Transverse colon (tissue), 4 donors: ENCODE measurements around the gene ABCC2. TPM values are rescaled to one million over a fixed set of nuclear protein-coding genes. Genes with fewer than 3 reads are reported as not detected.

Source experiments
- DNase-seq: peaks from one replicate; pipeline ENCODE4 v3.0.0-alpha.2; 2019
- H3K27ac ChIP-seq, 4 donors: fragments of 200-600 bp; sonication (generic); 2 replicates each; pipeline ENCODE4 v1.5.1; 2016 to 2018; ENCODE audit warnings: inconsistent platforms in 4 of 4
- H3K27me3 ChIP-seq: fragments of 200-600 bp; sonication (generic); 2 replicates; pipeline ENCODE4 v1.5.1; 2017; ENCODE audit warnings: inconsistent platforms
- H3K36me3 ChIP-seq, 4 donors: fragments of 200-600 bp; sonication (generic); 2 replicates each; pipeline ENCODE4 v1.5.1; 2017 to 2019; ENCODE audit warnings: inconsistent platforms in 4 of 4
- H3K4me1 ChIP-seq, 4 donors: fragments of 200-600 bp; sonication (generic); 2 replicates each; pipeline ENCODE4 v1.5.1; 2017 to 2020; ENCODE audit warnings: inconsistent platforms in 4 of 4
- H3K4me3 ChIP-seq, 4 donors: fragments of 200-600 bp; sonication (generic); 1 replicate in 1 of 4; 2 replicates in 3 of 4; pipeline versions ENCODE4 v1.5.1 to v1.6.1; 2017 to 2019; ENCODE audit warnings: inconsistent platforms in 4 of 4
- H3K9me3 ChIP-seq, 2 donors: fragments of 200-600 bp; sonication (generic); 2 replicates each; pipeline ENCODE4 v1.5.1; 2017 to 2019; ENCODE audit warnings: inconsistent platforms in 2 of 2
- CTCF ChIP-seq, 5 experiments: fragments of 200-600 bp in 3 of 5; fragments of 450-650 bp in 2 of 5; sonication (generic) in 3 of 5; IDR thresholded peaks; 1 replicate in 2 of 5; 2 replicates in 3 of 5; pipeline ENCODE4 v1.5.1; 2016 to 2017; ENCODE audit warnings: antibody characterized with exemption in 5 of 5, inconsistent platforms in 3 of 5, mild to moderate bottlenecking in 2 of 5, moderate library complexity in 1 of 5
- EP300 ChIP-seq: sonication (generic); formaldehyde crosslinking; IDR thresholded peaks from one replicate; pipeline ENCODE4 v1.6.1; 2017; ENCODE audit warnings: antibody characterized with exemption, low read depth
- POLR2A ChIP-seq: fragments of 450-650 bp; IDR thresholded peaks from one replicate; pipeline ENCODE4 v1.6.1; 2016; ENCODE audit warnings: antibody characterized with exemption, mild to moderate bottlenecking, moderate library complexity
- POLR2AphosphoS5 ChIP-seq, 3 donors: sonication (generic); formaldehyde crosslinking; IDR thresholded peaks; one replicate each; pipeline ENCODE4 v1.6.1; 2016; ENCODE audit warnings: antibody characterized with exemption in 3 of 3
- WGBS, 2 donors: methylation state at CpG; one replicate each; pipeline ENCODE4 v1.1.5; 2018; ENCODE audit warnings: low coverage in 1 of 2; 5-methylcytosine and 5-hydroxymethylcytosine counted together
- in situ Hi-C, 4 donors: fragments of 200-750 bp; cut with MboI; loops; one replicate each; pipeline versions ENCODE4 v1.15.0 to v1.15.1; 2017; ENCODE audit warnings: low sequenced_read_pairs in 3 of 4, low pct_ligation_motif_present in 1 of 4, low pct_unique_long_range_greater_than_20kb in 1 of 4
- intact Hi-C: fragments of 100-400 bp; cut with DNase I; formaldehyde crosslinking; loops from one replicate; pipeline ENCODE4 v1.15.1; 2023; ENCODE audit warnings: low total_unique reads
- total RNA-seq, 4 donors: library from RNA; depleted of rRNA; stranded (reverse); fragments of >200 nt; gene quantifications; one replicate each; pipeline ENCODE4 v1.1.0, GENCODE V29; 2016

The ABCC2 gene
- total RNA-seq, 4 donors from 2014 or later: 0.75 to 2.7 (median 1.5) TPM

GRCh38 chr10:99766302-99766681 lies 16.1 kb upstream of the ABCC2 start:
- in situ Hi-C loops: no loop called here
- WGBS, 2 donors: 61 to 74% methylated on average over 3 to 8 of the region's 8 CpGs

GRCh38 chr10:99767901-99768300 lies 14.5 kb upstream of the ABCC2 start:
- in situ Hi-C loops (no loop called here), intact Hi-C loops (no loop called here)
- WGBS, 2 donors: 55 to 66% methylated on average over 3 to 5 of the region's 5 CpGs

More at GRCh38 chr10:99766302-99766681, 16.1 kb upstream of the ABCC2 start:
- DNase-seq: no peak
- Histone ChIP-seq H3K27me3 (no peaks in the 10 kb centered on the region), H3K27ac (no peak overlapping the region), H3K9me3 (no peaks in the 10 kb centered on the region), H3K4me1 (peaks cover 0 to 2% (median 0%) of the 10 kb centered on the region in 4 donors), H3K4me3 (no peak overlapping the region), H3K36me3 (no peaks in the 10 kb centered on the region)
- TF ChIP-seq POLR2A (no peak), POLR2AphosphoS5 (IDR thresholded peaks at IDR 0.05) (no peak), EP300 (no peak), CTCF (IDR thresholded peaks at IDR 0.05) (no peak)
- intact Hi-C loops: no loop called here

GRCh38 chr10:99768556-99768955 lies 13.9 kb upstream of the ABCC2 start:
- no peak overlapping the region for H3K4me3 ChIP-seq
- in situ Hi-C loops: no loop called here
- intact Hi-C loops: no loop called here
- H3K9me3 ChIP-seq: no peaks in the 10 kb centered on the region
- 86 to 100% methylated on average over 2 of the region's 2 CpGs for WGBS, 2 donors
- H3K27ac ChIP-seq: no peak overlapping the region
- DNase-seq: no peak
- no peaks in the 10 kb centered on the region for H3K4me1 ChIP-seq
- H3K27me3 ChIP-seq: no peaks in the 10 kb centered on the region
- TF ChIP-seq CTCF (IDR thresholded peaks at IDR 0.05): no peak
- no peak for TF ChIP-seq EP300
- TF ChIP-seq POLR2A: no peak
- TF ChIP-seq POLR2AphosphoS5 (IDR thresholded peaks at IDR 0.05): no peak
- no peaks in the 10 kb centered on the region for H3K36me3 ChIP-seq

More at GRCh38 chr10:99767901-99768300, 14.5 kb upstream of the ABCC2 start:
- no peak for TF ChIP-seq POLR2AphosphoS5 (IDR thresholded peaks at IDR 0.05)
- TF ChIP-seq POLR2A: no peak
- no peak for TF ChIP-seq CTCF (IDR thresholded peaks at IDR 0.05)
- TF ChIP-seq EP300: no peak
- H3K27me3 ChIP-seq: no peaks in the 10 kb centered on the region
- H3K27ac ChIP-seq: no peak overlapping the region
- H3K4me1 ChIP-seq: no peaks in the 10 kb centered on the region
- H3K9me3 ChIP-seq: no peaks in the 10 kb centered on the region
- no peaks in the 10 kb centered on the region for H3K36me3 ChIP-seq
- no peak overlapping the region for H3K4me3 ChIP-seq
- DNase-seq: no peak

- no peak overlapping the region for H3K27ac ChIP-seq
- no peaks in the 10 kb centered on the region for H3K9me3 ChIP-seq
- intact Hi-C loops (no loop called here), in situ Hi-C loops (no loop called here)
- no peaks in the 10 kb centered on the region for H3K4me1 ChIP-seq
- no peak for DNase-seq
- WGBS, 2 donors: 87 to 93% methylated on average over 5 of the region's 5 CpGs
- H3K27me3 ChIP-seq: no peaks in the 10 kb centered on the region
- no peak overlapping the region for H3K4me3 ChIP-seq
- TF ChIP-seq EP300 (no peak), POLR2AphosphoS5 (IDR thresholded peaks at IDR 0.05) (no peak), CTCF (IDR thresholded peaks at IDR 0.05) (no peak), POLR2A (no peak)
- H3K36me3 ChIP-seq: no peaks in the 10 kb centered on the region
Measured at GRCh38 chr10:99769706-99770105, 12.7 kb upstream of the ABCC2 start.
